HAP-1 (cell line): ENCODE measurements around the gene SHC1.

Experiments
- DNase-seq, 2 experiments: peaks; one replicate each; pipeline ENCODE4 v3.0.0-alpha.2; 2016 to 2020; ENCODE audit warnings: low spot score in 2 of 2
- H3K27me3 ChIP-seq: fragments of 250-450 bp; sonication (Bioruptor Pico); 2 replicates; pipeline ENCODE4 v1.5.1; 2020; ENCODE audit warnings: low read depth, mild to moderate bottlenecking, moderate library complexity
- H3K36me3 ChIP-seq: fragments of 250-450 bp; sonication (Bioruptor Pico); replicated peaks from 2 replicates; pipeline ENCODE4 v1.5.1; 2020; ENCODE audit warnings: mild to moderate bottlenecking
- H3K4me1 ChIP-seq: fragments of 250-450 bp; sonication (Bioruptor Pico); 2 replicates; pipeline ENCODE4 v1.5.1; 2020; ENCODE audit warnings: mild to moderate bottlenecking
- H3K4me3 ChIP-seq: fragments of 250-450 bp; sonication (Bioruptor Pico); 2 replicates; pipeline ENCODE4 v1.5.1; 2020; ENCODE audit warnings: mild to moderate bottlenecking, moderate library complexity
- H3K9me3 ChIP-seq: fragments of 250-450 bp; sonication (Bioruptor Pico); 2 replicates; pipeline ENCODE4 v1.5.1; 2020; ENCODE audit warnings: mild to moderate bottlenecking, moderate library complexity
- in situ Hi-C: fragments of 300-500 bp; cut with MboI; formaldehyde crosslinking; loops from 3 replicates; pipeline ENCODE4 v1.14.3; 2020; ENCODE audit warnings: low sequenced_read_pairs, inconsistent platforms, mixed read lengths

SHC1 gene

DNA sequence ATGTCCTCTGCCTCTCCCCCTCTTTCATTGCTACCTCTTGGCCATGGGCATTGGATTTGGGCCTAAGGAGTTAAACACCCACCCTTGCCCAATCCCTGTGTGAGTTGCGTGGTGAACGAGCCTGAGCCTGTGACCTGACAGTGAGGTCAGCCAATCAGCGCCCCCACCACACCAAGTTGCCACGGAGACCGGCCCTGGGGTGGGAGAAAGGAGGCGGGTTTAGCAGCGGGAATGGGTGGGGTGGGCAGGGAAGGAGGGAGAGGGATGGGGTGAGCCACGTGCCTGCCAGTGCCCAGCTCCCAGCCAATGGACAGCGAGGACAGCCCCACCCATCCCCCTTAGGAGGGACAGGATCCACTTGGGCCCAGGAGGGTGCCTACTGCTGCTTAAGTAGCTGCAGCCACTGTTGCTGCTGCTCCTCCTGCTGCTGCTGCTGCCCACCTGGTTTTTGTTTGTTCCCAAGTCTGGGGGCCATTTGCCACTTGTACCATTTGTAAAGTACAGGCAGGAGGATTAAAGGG is 41.5 kb upstream of the SHC1 start:
- peaks cover 29% of the 10 kb centered on the region for H3K36me3 ChIP-seq

DNA sequence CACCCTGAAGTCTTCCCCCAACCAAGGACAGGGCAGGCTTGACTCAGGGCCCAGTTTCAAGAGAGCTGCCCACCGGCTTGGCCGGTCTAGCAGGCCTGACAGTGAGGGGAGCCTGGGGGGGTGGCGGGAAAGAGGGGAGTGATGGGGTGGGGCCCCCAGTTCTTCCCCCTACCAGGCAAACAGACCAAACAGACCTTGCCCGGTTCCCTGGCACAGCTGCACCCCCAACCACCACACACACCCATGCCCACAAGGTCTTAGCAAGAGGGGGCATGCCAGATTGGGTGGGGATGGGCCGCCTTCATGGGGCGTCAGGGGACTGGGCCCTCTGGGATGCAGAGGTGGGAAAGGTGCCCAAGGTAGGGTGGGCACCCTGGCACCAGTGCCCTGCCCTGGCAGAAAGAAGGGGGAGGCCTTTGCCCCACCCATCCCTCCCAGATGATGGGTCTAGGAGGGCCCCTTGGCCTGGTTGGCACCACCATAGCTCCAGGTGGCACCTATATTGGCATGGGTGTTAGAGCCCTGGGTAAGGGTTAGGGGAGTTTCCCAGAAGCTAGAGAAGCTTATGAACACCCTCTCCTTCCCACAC is 41.0 kb upstream of the SHC1 start:
- no peak overlapping the region for H3K4me3 ChIP-seq
- H3K9me3 ChIP-seq, result no peaks in the 10 kb centered on the region
- no peaks in the 10 kb centered on the region for H3K27me3 ChIP-seq
- DNase-seq, result no peak
- peaks cover 4% of the 10 kb centered on the region; the same call in 1 of the 2 replicates for H3K4me1 ChIP-seq
- H3K36me3 ChIP-seq, result peaks cover 25% of the 10 kb centered on the region
- in situ Hi-C loops, result no loop called here

More for the DNA sequence above, 41.5 kb upstream of the SHC1 start:
- in situ Hi-C loops, result no loop called here
- Histone ChIP-seq H3K4me1 (peaks cover 9% of the 10 kb centered on the region), H3K4me3 (no peak overlapping the region), H3K9me3 (no peaks in the 10 kb centered on the region), H3K27me3 (no peaks in the 10 kb centered on the region)
- DNase-seq, result peak; percentile 41 to 80

DNA sequence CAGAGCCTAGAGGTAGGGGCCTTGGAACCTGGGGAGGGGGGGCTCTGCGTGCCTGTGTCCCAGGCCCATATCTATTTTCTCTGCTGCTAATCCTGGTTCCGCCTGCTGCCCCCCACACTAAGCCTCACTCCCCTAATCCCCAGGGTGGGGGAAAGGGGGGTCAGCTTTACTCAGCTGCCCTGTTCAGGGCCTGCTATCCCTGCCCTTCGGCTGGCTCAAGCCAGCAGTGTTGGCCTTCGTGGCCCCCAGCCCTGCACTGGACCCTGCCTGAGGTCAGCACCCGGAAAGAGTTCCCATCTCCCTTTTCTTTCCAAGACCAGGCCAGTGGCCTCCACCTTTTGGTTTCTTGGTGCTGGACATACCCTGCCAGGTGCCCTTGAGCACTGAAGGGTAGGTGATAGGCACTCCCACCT is 40.5 kb upstream of the SHC1 start:
- no peak overlapping the region for H3K4me3 ChIP-seq
- H3K4me1 ChIP-seq, result peaks cover 4% of the 10 kb centered on the region; the same call in 1 of the 2 replicates
- H3K36me3 ChIP-seq, result peaks cover 20% of the 10 kb centered on the region; the same call in 1 of the 2 replicates

DNA sequence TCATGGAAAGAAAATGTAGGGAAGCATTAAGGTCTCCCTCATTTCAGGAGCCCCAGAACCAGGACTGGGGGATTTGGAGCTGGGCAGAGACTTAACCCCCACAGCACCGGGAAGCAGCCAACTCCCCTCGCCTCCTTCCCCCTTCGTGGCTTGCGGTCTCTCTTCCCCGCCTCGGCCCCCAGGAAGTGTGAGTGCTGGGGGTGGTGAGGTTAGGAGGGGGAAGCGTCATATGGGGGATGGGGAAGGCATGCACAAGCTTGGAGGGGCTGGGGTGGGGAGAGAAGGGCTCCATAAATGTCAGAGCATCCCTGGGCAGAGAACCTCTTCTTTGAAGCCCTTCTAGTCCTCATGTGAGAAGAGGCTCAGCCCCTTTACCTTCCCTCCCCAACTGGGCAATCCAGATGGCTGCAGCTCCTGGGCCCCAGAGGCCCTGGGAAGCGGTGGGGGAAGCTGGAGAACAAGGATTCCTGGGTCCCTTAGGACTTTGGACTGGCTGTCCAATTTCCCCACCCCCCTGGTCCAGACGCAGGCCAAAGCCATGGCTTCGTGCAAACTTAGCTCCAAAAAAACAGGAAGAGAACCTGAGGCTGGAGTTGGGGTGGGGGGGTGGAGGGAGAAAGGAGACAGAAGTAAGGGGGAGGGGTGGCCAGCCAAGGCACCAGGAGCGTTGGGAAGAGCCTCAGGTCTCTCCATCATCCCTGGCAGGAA is 39.8 kb upstream of the SHC1 start:
- no peaks in the 10 kb centered on the region for H3K27me3 ChIP-seq
- H3K4me1 ChIP-seq, result peaks cover 4% of the 10 kb centered on the region; the same call in 1 of the 2 replicates
- H3K4me3 ChIP-seq, result no peak overlapping the region
- no peaks in the 10 kb centered on the region for H3K9me3 ChIP-seq
- in situ Hi-C loops, result no loop called here
- no peak for DNase-seq
- H3K36me3 ChIP-seq, result peaks cover 15% of the 10 kb centered on the region; the same call in 1 of the 2 replicates

More for the DNA sequence above, 40.5 kb upstream of the SHC1 start:
- DNase-seq, result no peak
- Histone ChIP-seq H3K27me3 (no peaks in the 10 kb centered on the region), H3K9me3 (no peaks in the 10 kb centered on the region)
- in situ Hi-C loops, result no loop called here

DNA sequence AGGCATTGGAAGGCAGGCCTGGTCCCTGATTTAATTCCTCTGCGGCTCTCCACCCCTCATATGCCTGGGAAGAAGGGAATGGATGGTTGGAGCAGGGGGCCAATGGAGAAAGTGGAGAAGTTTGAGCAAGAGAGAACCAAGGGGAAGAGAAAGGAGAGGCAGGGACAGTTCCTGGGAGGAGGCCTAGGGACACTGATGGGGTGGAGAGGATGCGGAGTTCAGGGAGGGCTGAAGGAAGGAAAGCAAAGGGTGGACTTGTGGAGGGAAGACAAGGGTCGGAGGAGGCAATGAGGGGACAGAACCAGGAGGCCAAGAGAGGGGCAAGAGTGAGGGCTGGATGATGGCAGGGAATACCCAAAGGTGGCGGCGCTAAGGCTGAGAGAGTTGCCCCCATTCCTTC is 39.2 kb upstream of the SHC1 start:
- Histone ChIP-seq H3K36me3 (peaks cover 9% of the 10 kb centered on the region; the same call in 1 of the 2 replicates), H3K9me3 (no peaks in the 10 kb centered on the region), H3K4me3 (no peak overlapping the region), H3K27me3 (no peaks in the 10 kb centered on the region), H3K4me1 (peaks cover 4% of the 10 kb centered on the region)
- DNase-seq, result no peak
- in situ Hi-C loops, result no loop called here

DNA sequence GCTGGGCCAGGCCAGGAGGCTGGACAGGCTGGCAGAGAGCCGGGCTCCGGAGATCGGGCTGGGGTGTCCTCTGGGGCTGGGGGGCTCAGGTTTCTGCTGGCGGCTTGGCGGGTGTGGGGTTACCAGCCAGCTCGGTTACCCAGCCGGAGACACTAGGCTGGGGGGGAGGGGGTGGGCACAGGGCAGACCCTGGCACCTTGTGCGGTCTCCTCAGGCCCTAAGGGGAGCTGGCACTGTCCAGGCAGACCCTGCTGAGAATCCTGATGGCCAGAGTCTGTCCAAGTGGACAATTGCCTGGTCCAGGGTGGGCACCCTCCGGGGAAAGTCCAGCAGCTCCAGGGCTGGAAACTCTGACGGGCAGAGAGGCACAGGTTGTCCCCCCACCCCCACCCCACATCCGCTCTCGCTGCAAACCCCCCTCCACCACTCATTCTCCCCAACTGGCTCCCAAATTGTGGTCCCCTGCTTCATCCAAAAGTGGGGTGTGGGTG is 38.7 kb upstream of the SHC1 start:
- in situ Hi-C loops, result no loop called here
- no peak overlapping the region for H3K4me3 ChIP-seq
- peaks cover 7% of the 10 kb centered on the region for H3K4me1 ChIP-seq
- no peak for DNase-seq
- no peaks in the 10 kb centered on the region for H3K9me3 ChIP-seq
- H3K36me3 ChIP-seq, result peaks cover 5% of the 10 kb centered on the region
- no peaks in the 10 kb centered on the region for H3K27me3 ChIP-seq

DNA sequence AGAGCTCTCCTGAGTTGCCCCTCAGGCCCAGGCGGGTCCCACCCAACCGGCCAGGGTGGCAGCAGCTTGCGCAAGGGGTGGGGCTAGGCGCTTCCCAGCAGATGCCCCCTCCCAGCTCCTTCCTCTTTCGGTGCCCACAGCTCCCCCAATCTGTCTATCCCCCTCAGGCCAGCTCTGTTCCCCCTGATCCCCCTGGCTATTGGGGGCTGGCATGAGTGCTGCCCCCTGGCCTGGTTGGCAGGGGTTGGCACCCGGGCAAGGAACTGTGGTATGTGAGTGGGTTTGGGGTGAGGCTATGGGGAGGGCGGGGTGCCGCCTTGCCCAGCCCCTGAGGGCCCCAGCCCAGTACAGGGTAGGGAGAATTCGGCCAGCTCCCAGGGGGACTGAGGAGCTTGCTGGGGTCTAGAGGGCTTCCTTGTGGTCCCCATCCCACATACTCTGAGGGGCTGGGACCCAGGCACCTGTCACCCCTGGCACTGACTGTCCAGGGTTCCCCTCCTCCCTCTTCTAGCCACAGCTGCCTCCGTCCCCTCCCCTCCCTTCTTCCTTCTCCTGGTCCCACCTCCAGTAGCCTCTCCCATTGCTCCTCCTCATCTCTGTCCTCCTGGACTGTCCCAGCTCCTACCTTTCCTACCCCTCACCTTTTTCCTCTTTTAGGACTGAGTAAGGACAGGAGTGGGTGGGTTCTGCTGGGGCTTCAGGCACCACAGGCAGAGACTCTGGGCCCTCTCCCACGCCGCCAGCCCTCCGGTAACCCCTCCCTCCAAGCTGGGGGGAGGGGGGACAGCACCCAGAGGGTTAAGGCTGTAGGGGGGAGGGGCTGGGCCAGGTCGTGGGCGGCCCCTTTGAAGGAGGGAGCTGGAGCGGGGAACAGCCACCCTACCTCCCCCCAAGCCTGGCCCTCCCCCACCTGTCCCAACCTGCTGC is 37.7 kb upstream of the SHC1 start:
- Histone ChIP-seq H3K9me3 (no peaks in the 10 kb centered on the region), H3K27me3 (no peaks in the 10 kb centered on the region), H3K36me3 (no peaks in the 10 kb centered on the region; the same call in 1 of the 2 replicates), H3K4me3 (no peak overlapping the region), H3K4me1 (peaks cover 9% of the 10 kb centered on the region)
- DNase-seq, result no peak
- in situ Hi-C loops, result no loop called here

DNA sequence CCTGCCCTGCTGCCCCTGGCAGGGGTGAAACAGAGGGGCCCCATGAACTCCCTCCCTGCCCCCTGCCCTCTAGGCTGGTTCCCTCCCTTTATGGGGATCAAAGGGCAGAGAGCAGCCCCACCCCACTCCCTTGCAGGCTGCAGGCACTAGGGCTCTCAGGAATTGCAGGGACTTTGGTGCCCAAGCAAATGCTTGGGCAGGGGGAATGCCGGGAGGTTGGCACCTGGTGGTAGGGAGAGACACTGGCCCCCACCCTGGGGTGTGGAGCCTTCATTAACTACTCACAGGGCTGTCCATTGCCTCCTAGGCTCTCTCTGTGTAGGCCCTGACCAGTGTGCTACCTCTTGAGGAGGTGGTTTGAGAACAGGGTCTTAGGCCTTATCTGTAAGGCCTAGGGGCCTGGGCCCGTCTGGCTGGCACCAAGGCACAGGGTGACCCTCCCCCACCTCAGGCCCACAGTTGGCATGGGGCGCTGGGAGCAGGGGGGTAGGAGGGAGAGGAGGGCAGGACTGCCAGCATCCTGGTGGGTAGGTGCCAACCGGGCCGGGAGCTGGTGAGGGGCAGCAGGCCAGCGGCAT is 36.8 kb upstream of the SHC1 start:
- Histone ChIP-seq H3K4me3 (no peak overlapping the region), H3K9me3 (no peaks in the 10 kb centered on the region), H3K4me1 (peaks cover 9% of the 10 kb centered on the region), H3K36me3 (no peaks in the 10 kb centered on the region; the same call in 1 of the 2 replicates), H3K27me3 (no peaks in the 10 kb centered on the region)
- DNase-seq, result no peak
- in situ Hi-C loops, result no loop called here

DNA sequence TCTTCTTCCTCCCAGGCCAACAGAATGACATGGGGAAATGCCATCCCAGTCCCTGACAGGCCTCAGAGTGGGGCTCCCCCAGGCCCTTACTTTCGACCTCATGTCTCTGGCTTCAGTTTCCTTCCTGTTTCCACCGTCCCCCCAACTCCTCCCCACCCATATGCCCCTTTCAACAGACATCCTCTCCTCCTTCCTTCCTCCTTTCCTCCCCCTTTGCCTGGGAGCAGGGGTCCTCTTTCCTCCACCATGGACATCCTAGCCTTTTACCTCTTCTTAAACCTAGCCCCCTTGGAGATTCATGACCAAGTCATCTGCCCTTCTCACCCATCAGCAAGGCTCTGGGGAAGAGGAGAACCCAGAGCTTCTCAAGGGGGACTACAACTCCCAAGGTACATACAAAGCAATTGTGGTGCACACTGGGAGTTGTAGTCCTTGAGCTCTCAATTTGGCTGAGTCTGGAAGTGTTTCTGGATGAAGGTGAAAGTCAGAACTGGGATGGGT is 36.1 kb upstream of the SHC1 start:
- in situ Hi-C loops, result no loop called here
- Histone ChIP-seq H3K4me3 (no peak overlapping the region), H3K27me3 (no peaks in the 10 kb centered on the region), H3K9me3 (no peaks in the 10 kb centered on the region), H3K36me3 (no peaks in the 10 kb centered on the region; the same call in 1 of the 2 replicates), H3K4me1 (peaks cover 6% of the 10 kb centered on the region)
- DNase-seq, result peak in 1 of 2 experiments; percentile 29

DNA sequence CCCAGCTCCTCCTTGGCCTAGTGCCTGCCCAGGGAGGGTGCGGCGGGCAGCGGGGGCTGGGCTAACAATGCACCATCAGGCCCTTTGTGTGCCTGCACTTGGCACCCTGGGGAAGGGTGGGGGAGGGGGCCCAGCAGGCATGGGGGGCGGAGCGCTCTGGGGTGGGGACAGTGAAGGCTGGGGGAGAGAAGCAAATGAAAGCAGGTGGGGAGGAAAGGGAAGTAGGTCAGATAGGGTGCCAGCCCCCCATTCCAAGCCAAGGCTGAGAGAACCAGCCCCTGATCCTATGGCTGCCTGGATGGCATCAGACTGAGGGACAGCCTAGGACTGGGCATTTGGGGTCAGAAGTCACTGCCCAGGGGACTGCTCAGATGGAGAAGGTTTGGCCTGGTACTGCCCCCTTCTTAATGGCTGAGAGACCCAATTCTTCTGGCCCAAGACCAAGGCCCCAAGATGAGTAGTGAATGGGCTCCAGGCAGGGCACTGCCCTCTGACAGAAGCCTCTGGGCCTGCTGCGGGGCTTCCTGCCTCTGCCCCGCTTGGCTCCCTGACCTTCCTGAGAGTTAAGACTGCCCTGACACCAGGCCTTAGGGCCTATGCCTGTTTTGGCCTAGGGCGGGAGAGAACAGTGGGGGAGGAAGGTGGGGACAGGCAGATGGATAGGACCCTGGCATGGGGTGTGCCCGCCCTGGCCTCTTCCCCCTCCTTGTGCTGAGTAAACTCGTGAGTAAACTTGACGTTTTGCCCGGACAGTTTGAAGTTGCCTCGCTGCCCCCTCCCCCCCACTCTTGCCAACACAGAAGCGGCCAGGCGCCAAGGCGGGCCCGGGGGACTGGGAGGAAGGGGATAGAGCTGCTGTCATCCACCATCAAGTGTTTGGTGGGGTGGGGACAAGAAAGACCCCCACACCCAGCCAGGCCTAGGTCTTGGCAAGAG is 34.8 kb upstream of the SHC1 start:
- Histone ChIP-seq H3K36me3 (no peaks in the 10 kb centered on the region; the same call in 1 of the 2 replicates), H3K27me3 (no peaks in the 10 kb centered on the region), H3K4me3 (no peak overlapping the region), H3K9me3 (no peaks in the 10 kb centered on the region), H3K4me1 (peaks cover 7% of the 10 kb centered on the region)
- no peak for DNase-seq
- in situ Hi-C loops, result no loop called here

DNA sequence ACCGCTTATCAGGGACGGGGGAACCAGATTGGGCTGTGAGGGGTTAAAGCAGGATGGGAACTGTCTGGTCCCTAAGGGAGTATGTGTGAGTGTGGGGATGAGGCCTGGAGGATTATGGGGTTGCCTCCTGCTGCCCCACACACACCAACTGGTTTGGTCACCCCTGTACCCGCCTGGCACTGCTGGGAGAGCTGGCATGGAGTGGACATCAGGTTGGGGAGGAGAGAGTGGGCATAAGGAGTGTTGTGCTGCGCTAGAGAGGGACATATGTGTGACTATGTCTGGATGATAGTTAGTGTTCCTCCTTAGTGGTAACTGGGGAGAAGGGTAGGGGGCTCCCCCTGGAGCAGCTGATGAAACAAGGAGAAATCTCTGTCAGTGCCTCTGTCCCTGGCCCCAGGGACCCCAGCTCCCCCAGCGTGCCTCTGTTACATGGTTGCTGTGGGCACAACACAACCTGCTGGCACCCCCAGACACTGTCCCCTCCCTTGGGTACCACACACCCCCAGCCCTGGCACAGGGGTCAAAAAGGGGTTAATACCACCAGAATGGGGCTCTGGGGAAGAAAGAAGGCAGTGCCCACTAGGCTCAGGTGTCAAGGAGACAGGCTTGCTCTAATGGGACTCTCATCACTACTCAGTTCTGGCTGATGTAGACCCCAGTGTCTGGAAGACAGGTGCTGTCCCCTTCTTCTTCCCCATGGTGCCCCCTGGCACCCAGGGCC is 34.0 kb upstream of the SHC1 start:
- Histone ChIP-seq H3K27me3 (no peaks in the 10 kb centered on the region), H3K36me3 (no peaks in the 10 kb centered on the region; the same call in 1 of the 2 replicates), H3K4me1 (peaks cover 13% of the 10 kb centered on the region), H3K9me3 (no peaks in the 10 kb centered on the region), H3K4me3 (peak overlapping the region; percentile 77)
- in situ Hi-C loops, result no loop called here
- DNase-seq, result no peak
